ENCODE measurements around the gene GAK. TPM values are rescaled to one million over a fixed set of nuclear protein-coding genes. Genes with fewer than 3 reads are reported as not detected.

GAK gene
- total RNA-seq, 2 experiments from 2014 or later = 87.6 to 96.8 TPM

DNA sequence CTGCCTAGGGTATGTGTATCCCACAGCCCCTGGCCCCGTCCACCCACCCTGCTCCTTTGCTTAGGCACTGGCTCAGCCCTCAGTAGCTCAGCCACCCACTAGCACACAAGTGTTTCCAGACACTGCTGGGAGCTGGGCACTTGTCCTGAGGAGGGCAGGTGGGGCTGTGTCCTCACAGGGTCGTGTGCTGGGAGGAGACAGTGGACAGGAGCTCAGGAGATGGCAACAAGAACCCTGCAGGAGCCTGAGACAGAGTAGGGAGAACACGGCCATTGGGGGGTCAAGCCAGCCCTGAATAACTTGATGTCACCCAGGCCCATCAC lies 100.7 kb downstream of the GAK start:
- no peak for DNase-seq
- Mint-ChIP-seq H3K36me3 (ENCODE audit: low read depth) (no peaks in the 10 kb centered on the region), H3K27me3 (ENCODE audit: low read depth) (peaks cover 13% of the 10 kb centered on the region), H3K4me1 (ENCODE audit: low read depth) (peaks cover 7% of the 10 kb centered on the region), H3K27ac (no peak overlapping the region), H3K4me3 (no peak overlapping the region), H3K9me3 (no peaks in the 10 kb centered on the region)
- CTCF ChIA-PET = no interaction called here
- intact Hi-C loops (cut with micrococcal nuclease) = no loop called here

DNA sequence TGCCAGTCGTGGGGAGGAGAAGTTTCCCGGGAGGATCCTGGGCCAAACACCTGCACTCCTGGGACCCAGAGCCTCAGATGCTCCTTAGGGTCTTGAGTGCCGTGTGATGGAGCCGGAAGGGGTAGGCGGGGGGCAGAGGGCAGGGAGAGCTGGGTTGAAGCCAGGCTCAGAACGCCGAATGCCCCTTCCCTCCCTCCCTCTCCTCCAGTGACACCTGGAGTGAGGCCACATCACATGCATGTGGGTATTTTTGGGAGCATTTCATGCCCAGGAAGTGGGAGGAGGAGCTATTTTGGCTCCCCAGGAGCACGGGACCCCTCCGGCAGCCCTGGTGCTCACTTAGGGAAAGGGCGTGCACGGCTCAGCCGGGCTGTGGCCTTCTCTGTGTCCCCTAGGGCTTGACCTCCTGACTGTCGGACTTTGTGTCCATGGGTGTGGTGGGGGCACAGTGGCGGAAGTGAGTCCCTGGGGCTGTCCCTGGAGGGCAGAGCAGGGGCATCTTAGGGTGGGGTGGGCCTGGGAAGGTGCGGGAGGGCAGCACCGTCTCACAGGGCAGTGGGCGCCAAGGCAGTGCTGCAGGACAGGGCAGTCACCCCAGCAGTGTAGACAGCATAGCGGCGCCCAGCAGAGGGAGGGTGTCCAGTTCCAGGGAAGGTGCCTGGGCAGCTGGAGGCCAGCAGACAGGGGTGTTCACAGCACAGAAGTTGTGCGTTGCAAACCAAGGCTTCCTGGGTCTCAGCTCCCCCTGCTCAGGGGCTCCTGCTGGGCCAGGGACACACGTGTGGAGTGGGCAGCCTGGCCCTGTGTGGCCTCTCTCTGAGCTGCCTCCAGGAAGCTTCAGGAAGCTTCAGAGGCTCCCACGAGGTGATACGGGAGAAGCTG lies 101.3 kb downstream of the GAK start:
- peaks cover 7% of the 10 kb centered on the region for H3K4me1 Mint-ChIP-seq (ENCODE audit: low read depth)
- H3K36me3 Mint-ChIP-seq (ENCODE audit: low read depth) = no peaks in the 10 kb centered on the region
- H3K27me3 Mint-ChIP-seq (ENCODE audit: low read depth) = peaks cover 13% of the 10 kb centered on the region
- H3K9me3 Mint-ChIP-seq = no peaks in the 10 kb centered on the region
- H3K27ac Mint-ChIP-seq = no peak overlapping the region
- DNase-seq = no peak
- intact Hi-C loops (cut with micrococcal nuclease) = no loop called here
- CTCF ChIA-PET = no interaction called here
- no peak overlapping the region for H3K4me3 Mint-ChIP-seq

- Mint-ChIP-seq H3K9me3 (no peaks in the 10 kb centered on the region), H3K27me3 (ENCODE audit: low read depth) (peaks cover 13% of the 10 kb centered on the region), H3K4me1 (ENCODE audit: low read depth) (peaks cover 7% of the 10 kb centered on the region), H3K36me3 (ENCODE audit: low read depth) (no peaks in the 10 kb centered on the region), H3K4me3 (no peak overlapping the region), H3K27ac (no peak overlapping the region)
- no peak for DNase-seq
- CTCF ChIA-PET = no interaction called here
- intact Hi-C loops (cut with micrococcal nuclease) = no loop called here
Measured at GRCh38 chr4:829761-830600, 102.1 kb downstream of the GAK start.

DNA sequence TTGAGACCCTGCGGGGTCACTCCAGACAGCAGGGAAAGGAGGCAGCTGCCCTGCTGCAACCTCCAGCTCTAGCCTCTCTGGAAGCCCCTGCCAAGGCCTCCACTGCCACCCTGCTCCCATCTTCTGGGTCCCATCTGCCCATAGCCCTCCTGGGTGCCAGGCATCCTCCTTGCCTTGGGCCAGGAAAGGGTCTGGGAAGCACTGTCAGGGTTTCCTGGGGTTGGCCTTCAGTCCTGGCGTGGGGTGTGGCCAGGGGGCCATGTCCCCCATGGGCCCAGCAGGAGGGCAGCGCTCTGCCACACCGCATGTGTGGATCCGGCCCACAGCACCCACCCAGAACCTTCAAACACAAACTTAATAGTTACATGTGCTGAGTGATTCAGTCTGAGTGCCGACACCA lies 102.8 kb downstream of the GAK start:
- Mint-ChIP-seq H3K27me3 (ENCODE audit: low read depth) (peaks cover 17% of the 10 kb centered on the region), H3K4me1 (ENCODE audit: low read depth) (peaks cover 7% of the 10 kb centered on the region), H3K9me3 (no peaks in the 10 kb centered on the region), H3K36me3 (ENCODE audit: low read depth) (no peaks in the 10 kb centered on the region), H3K27ac (no peak overlapping the region), H3K4me3 (no peak overlapping the region)
- DNase-seq = no peak
- intact Hi-C loops (cut with micrococcal nuclease) = no loop called here
- CTCF ChIA-PET = interaction anchor here (0.6 kb wide), 1 partner anchor 14 kb away, joined by 3 read pairs; no protein-coding TSS in a partner anchor

DNA sequence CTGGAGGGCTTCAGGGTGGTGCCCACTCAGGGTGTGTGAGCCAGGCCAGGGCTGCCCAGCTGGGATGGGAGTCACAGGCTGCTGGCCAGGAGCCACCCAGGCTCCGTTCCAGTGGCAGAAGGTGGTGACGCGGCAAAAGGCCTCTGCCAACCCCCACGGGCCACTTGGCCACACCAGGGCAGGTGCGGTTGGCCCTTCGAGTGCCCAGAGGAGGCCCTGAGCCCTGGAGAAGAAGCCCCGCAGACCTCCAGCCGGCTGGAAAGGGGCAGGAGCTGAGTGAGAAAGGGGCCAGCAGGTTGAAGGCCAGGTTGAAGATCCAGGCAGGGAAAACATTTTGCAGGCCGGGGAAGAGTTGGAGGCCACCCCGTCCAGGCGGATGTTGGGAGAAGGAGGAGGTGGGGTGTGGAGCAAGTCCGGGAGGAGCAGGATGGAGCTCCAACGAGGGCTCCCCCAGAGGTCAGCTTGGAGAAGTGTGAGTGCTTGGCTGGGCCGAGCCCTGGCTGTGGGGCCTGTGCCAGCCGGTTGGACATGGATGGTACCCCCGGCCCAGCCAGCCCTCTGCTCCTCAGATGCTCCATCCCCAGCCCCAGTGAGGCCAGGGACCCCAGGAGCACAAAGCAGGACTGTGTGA lies 103.4 kb downstream of the GAK start:
- H3K36me3 Mint-ChIP-seq (ENCODE audit: low read depth) = no peaks in the 10 kb centered on the region
- CTCF ChIA-PET = interaction anchor here (0.6 to 0.7 kb wide), 2 partner anchors 14 to 214 kb away, joined by 3 read pairs; no protein-coding TSS in a partner anchor
- no peak for DNase-seq
- intact Hi-C loops (cut with micrococcal nuclease) = no loop called here
- H3K4me1 Mint-ChIP-seq (ENCODE audit: low read depth) = peaks cover 7% of the 10 kb centered on the region
- peaks cover 20% of the 10 kb centered on the region for H3K27me3 Mint-ChIP-seq (ENCODE audit: low read depth)
- H3K9me3 Mint-ChIP-seq = no peaks in the 10 kb centered on the region
- no peak overlapping the region for H3K27ac Mint-ChIP-seq
- no peak overlapping the region for H3K4me3 Mint-ChIP-seq

DNA sequence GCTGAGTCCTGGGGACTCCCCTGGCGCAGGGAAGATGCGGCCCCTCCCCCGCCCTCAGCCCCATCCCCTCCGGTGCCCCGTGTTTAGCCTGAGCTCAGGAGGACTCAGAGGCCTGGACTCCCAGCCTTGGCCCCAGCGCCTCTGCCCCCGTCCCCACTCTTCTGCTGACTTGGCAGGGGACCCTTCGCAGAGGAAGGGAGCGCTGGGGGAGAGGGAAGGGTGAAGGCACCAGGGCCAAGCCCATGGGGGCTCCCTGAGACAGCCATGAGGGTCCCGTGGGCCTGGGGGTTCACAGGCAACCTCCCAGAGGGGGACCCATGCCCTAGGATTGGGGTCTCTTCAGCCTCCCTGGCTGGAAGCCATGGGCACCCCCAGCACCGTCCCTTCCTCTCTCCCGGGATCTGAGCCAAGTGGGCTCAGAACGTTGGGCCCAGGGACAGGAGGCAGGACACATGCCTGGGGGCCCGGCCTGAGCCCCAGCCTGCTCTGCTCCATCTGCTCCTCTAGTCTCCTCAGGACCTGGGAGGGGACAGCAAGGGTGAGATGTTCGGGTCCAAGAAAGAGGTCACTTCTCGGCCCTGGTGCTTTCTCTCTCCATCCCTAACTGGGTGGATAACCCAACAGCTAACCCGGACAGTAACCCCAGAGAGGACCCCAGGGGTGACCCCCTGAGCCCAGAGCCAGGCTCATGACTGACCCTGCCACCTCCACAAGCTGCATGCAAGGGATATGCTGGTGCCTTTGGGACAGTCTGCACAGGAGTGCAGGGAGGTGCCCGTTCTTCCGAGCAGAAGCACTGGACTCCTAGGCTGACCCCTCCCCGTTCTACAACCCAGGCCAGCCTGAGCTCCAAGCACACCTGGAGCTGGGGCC lies 104.7 kb downstream of the GAK start:
- no peaks in the 10 kb centered on the region for H3K9me3 Mint-ChIP-seq
- no peak for DNase-seq
- H3K27ac Mint-ChIP-seq = no peak overlapping the region
- no peak overlapping the region for H3K4me3 Mint-ChIP-seq
- peaks cover 3% of the 10 kb centered on the region for H3K4me1 Mint-ChIP-seq (ENCODE audit: low read depth)
- no peaks in the 10 kb centered on the region for H3K36me3 Mint-ChIP-seq (ENCODE audit: low read depth)
- intact Hi-C loops (cut with micrococcal nuclease) = no loop called here
- H3K27me3 Mint-ChIP-seq (ENCODE audit: low read depth) = peaks cover 29% of the 10 kb centered on the region
- CTCF ChIA-PET = no interaction called here

GRCh38 chr4:826508-827208 lies 105.5 kb downstream of the GAK start:
- Mint-ChIP-seq H3K4me1 (ENCODE audit: low read depth) (peaks cover 3% of the 10 kb centered on the region), H3K27ac (no peak overlapping the region), H3K4me3 (no peak overlapping the region), H3K27me3 (ENCODE audit: low read depth) (peaks cover 37% of the 10 kb centered on the region), H3K9me3 (no peaks in the 10 kb centered on the region), H3K36me3 (ENCODE audit: low read depth) (no peaks in the 10 kb centered on the region)
- intact Hi-C loops (cut with micrococcal nuclease) = no loop called here
- no peak for DNase-seq
- CTCF ChIA-PET = no interaction called here

- Mint-ChIP-seq H3K4me1 (ENCODE audit: low read depth) (peaks cover 3% of the 10 kb centered on the region), H3K9me3 (no peaks in the 10 kb centered on the region), H3K36me3 (ENCODE audit: low read depth) (no peaks in the 10 kb centered on the region), H3K27me3 (ENCODE audit: low read depth) (peaks cover 41% of the 10 kb centered on the region), H3K27ac (no peak within 1 kb of the TSS), H3K4me3 (no peak within 1 kb of the TSS)
- CTCF ChIA-PET = no interaction called here
- intact Hi-C loops (cut with micrococcal nuclease) = no loop called here
- no peak for DNase-seq
Measured at GRCh38 chr4:825971-826330, 106.2 kb downstream of the GAK start, which contains the start of gene CPLX1. Gene CPLX1 (minus strand): TSS chr4:826129. CDS start chr4:824522, 1,607 bp downstream.

GRCh38 chr4:825063-825970 lies 106.8 kb downstream of the GAK start:
- Mint-ChIP-seq H3K4me1 (ENCODE audit: low read depth) (peaks cover 3% of the 10 kb centered on the region), H3K4me3 (no peak overlapping the region), H3K36me3 (ENCODE audit: low read depth) (no peaks in the 10 kb centered on the region), H3K9me3 (no peaks in the 10 kb centered on the region), H3K27ac (no peak overlapping the region), H3K27me3 (ENCODE audit: low read depth) (peaks cover 41% of the 10 kb centered on the region)
- intact Hi-C loops (cut with micrococcal nuclease) = no loop called here
- no peak for DNase-seq
- CTCF ChIA-PET = no interaction called here

GRCh38 chr4:824461-825062 lies 107.6 kb downstream of the GAK start:
- peaks cover 43% of the 10 kb centered on the region for H3K27me3 Mint-ChIP-seq (ENCODE audit: low read depth)
- no peaks in the 10 kb centered on the region for H3K36me3 Mint-ChIP-seq (ENCODE audit: low read depth)
- CTCF ChIA-PET = no interaction called here

More at GRCh38 chr4:824461-825062, 107.6 kb downstream of the GAK start:
- Mint-ChIP-seq H3K4me1 (ENCODE audit: low read depth) (peaks cover 3% of the 10 kb centered on the region), H3K9me3 (no peaks in the 10 kb centered on the region), H3K4me3 (no peak overlapping the region), H3K27ac (no peak overlapping the region)
- intact Hi-C loops (cut with micrococcal nuclease) = no loop called here
- DNase-seq = no peak

Data from activated naive CD4-positive, alpha-beta T cell treated with anti-CD3 and anti-CD28 coated beads for 36 hours (primary cell).